Endothelial cell (in vitro differentiated cells): ENCODE measurements around the gene MIEN1. TPM values are rescaled to one million over a fixed set of nuclear protein-coding genes. Genes with fewer than 3 reads are reported as not detected.

Experiments used
- DNase-seq: peaks from one replicate; pipeline ENCODE4 v3.0.0; 2021; ENCODE audit warnings: low spot score
- H3K27ac Mint-ChIP-seq: one replicate; pipeline ENCODE4 v1.8.0; 2021; ENCODE audit warnings: mixed read lengths, inconsistent platforms; ENCODE audit not compliant: unreplicated experiment
- H3K27me3 Mint-ChIP-seq: one replicate; pipeline ENCODE4 v1.8.0; 2021; ENCODE audit warnings: mild to moderate bottlenecking, moderate library complexity, mixed read lengths, inconsistent platforms; ENCODE audit not compliant: unreplicated experiment
- H3K36me3 Mint-ChIP-seq: one replicate; pipeline ENCODE4 v1.8.0; 2021; ENCODE audit warnings: mild to moderate bottlenecking, low read depth, mixed read lengths, inconsistent platforms; ENCODE audit not compliant: unreplicated experiment
- H3K4me1 Mint-ChIP-seq: one replicate; pipeline ENCODE4 v1.8.0; 2021; ENCODE audit warnings: mild to moderate bottlenecking, mixed read lengths, inconsistent platforms; ENCODE audit not compliant: unreplicated experiment
- H3K4me3 Mint-ChIP-seq: one replicate; pipeline ENCODE4 v1.8.0; 2021; ENCODE audit warnings: mild to moderate bottlenecking, mixed read lengths, inconsistent platforms; ENCODE audit not compliant: unreplicated experiment
- H3K9me3 Mint-ChIP-seq: one replicate; pipeline ENCODE4 v1.8.0; 2021; ENCODE audit warnings: mixed read lengths, inconsistent platforms; ENCODE audit not compliant: unreplicated experiment
- CTCF ChIP-seq: fragments of 200-600 bp; sonication (generic); IDR thresholded peaks from one replicate; pipeline ENCODE4 v1.5.0; 2021; ENCODE audit warnings: antibody characterized with exemption; ENCODE audit not compliant: unreplicated experiment
- total RNA-seq: library from RNA; stranded (reverse); fragmentation: NEBNext Ultra II Directional; extraction: Animal tissue kit (Norgen Biotek cat#: 25700); gene quantifications from one replicate; pipeline ENCODE4 v1.2.1, GENCODE V29; 2021; ENCODE audit not compliant: unreplicated experiment

Gene MIEN1
- total RNA-seq, 1 donor from 2014 or later: 15.5 TPM

GRCh38 chr17:39719563-39720355 is 10.6 kb downstream of the MIEN1 start:
- H3K9me3 Mint-ChIP-seq: no peaks in the 10 kb centered on the region
- peaks cover 5% of the 10 kb centered on the region for H3K27me3 Mint-ChIP-seq
- no peak for TF ChIP-seq CTCF
- H3K4me3 Mint-ChIP-seq: no peak overlapping the region
- no peaks in the 10 kb centered on the region for H3K4me1 Mint-ChIP-seq
- DNase-seq: no peak
- H3K36me3 Mint-ChIP-seq: no peaks in the 10 kb centered on the region
- no peak overlapping the region for H3K27ac Mint-ChIP-seq

- no peak overlapping the region for H3K27ac Mint-ChIP-seq
- H3K9me3 Mint-ChIP-seq: no peaks in the 10 kb centered on the region
- no peak for DNase-seq
- no peak overlapping the region for H3K4me3 Mint-ChIP-seq
- H3K4me1 Mint-ChIP-seq: no peaks in the 10 kb centered on the region
- peaks cover 2% of the 10 kb centered on the region for H3K27me3 Mint-ChIP-seq
- peaks cover 2% of the 10 kb centered on the region for H3K36me3 Mint-ChIP-seq
- no peak for TF ChIP-seq CTCF
These were observed 12.7 kb downstream of the MIEN1 start for GRCh38 chr17:39717660-39718059.

- no peak for TF ChIP-seq CTCF
- no peaks in the 10 kb centered on the region for H3K9me3 Mint-ChIP-seq
- H3K36me3 Mint-ChIP-seq: peaks cover 9% of the 10 kb centered on the region
These were observed 13.3 kb downstream of the MIEN1 start for GRCh38 chr17:39716879-39717536.

GRCh38 chr17:39716073-39716818 is 14.1 kb downstream of the MIEN1 start:
- DNase-seq: no peak
- Mint-ChIP-seq H3K27me3 (peaks cover 6% of the 10 kb centered on the region), H3K4me3 (no peak overlapping the region)

More at GRCh38 chr17:39716879-39717536, 13.3 kb downstream of the MIEN1 start:
- H3K27ac Mint-ChIP-seq: no peak overlapping the region
- DNase-seq: no peak
- no peak overlapping the region for H3K4me3 Mint-ChIP-seq
- no peaks in the 10 kb centered on the region for H3K4me1 Mint-ChIP-seq
- peaks cover 6% of the 10 kb centered on the region for H3K27me3 Mint-ChIP-seq

More at GRCh38 chr17:39716073-39716818, 14.1 kb downstream of the MIEN1 start:
- Mint-ChIP-seq H3K4me1 (no peaks in the 10 kb centered on the region), H3K36me3 (peaks cover 14% of the 10 kb centered on the region), H3K9me3 (no peaks in the 10 kb centered on the region), H3K27ac (no peak overlapping the region)
- no peak for TF ChIP-seq CTCF
